HG03565 (cell line): Measurements from ENCODE around the gene INVS.

Experiments used
- ATAC-seq: cut with Tn5 transposase; IDR thresholded peaks from one replicate; pipeline ENCODE4 v1.9.1; 2021; ENCODE audit warnings: mild to moderate bottlenecking, moderate library complexity; ENCODE audit not compliant: unreplicated experiment

Gene INVS

GRCh38 chr9:100240512-100240911, 141.5 kb downstream of the INVS start:
- ATAC-seq: no peak

- no peak for ATAC-seq
These were observed 168.2 kb downstream of the INVS start for GRCh38 chr9:100267211-100267610.

GRCh38 chr9:100268271-100268670, 169.2 kb downstream of the INVS start:
- ATAC-seq: no peak

- no peak for ATAC-seq
These were observed 170.6 kb downstream of the INVS start for GRCh38 chr9:100269656-100270055.

GRCh38 chr9:100277166-100277979, 178.3 kb downstream of the INVS start:
- ATAC-seq: no peak

GRCh38 chr9:100281066-100281465, 182.0 kb downstream of the INVS start:
- ATAC-seq: no peak

- ATAC-seq: no peak
These were observed 182.8 kb downstream of the INVS start for GRCh38 chr9:100281676-100282387.

GRCh38 chr9:100282388-100282719, 183.3 kb downstream of the INVS start:
- no peak for ATAC-seq

- ATAC-seq: no peak
These were observed 185.2 kb downstream of the INVS start for GRCh38 chr9:100284247-100284646.

GRCh38 chr9:100285080-100285479, 186.0 kb downstream of the INVS start:
- no peak for ATAC-seq

GRCh38 chr9:100285601-100286000, 186.6 kb downstream of the INVS start:
- no peak for ATAC-seq

- ATAC-seq: no peak
These were observed 187.2 kb downstream of the INVS start for GRCh38 chr9:100286257-100286656.

- ATAC-seq: no peak
These were observed 188.1 kb downstream of the INVS start for GRCh38 chr9:100287186-100287585.

GRCh38 chr9:100290714-100291113, 191.7 kb downstream of the INVS start:
- ATAC-seq: no peak

- ATAC-seq: no peak
These were observed 193.4 kb downstream of the INVS start for GRCh38 chr9:100292414-100292813.

GRCh38 chr9:100294341-100294740, 195.3 kb downstream of the INVS start:
- no peak for ATAC-seq

- ATAC-seq: no peak
These were observed 195.8 kb downstream of the INVS start for GRCh38 chr9:100294806-100295205.

- no peak for ATAC-seq
These were observed 196.2 kb downstream of the INVS start for GRCh38 chr9:100295240-100295639.

- ATAC-seq: no peak
These were observed 197.4 kb downstream of the INVS start for GRCh38 chr9:100296407-100296806.

GRCh38 chr9:100298378-100298777, 199.3 kb downstream of the INVS start:
- no peak for ATAC-seq

- no peak for ATAC-seq
These were observed 204.7 kb downstream of the INVS start for GRCh38 chr9:100303747-100304146.

- ATAC-seq: no peak
These were observed 207.2 kb downstream of the INVS start for GRCh38 chr9:100306283-100306682.
